DND-41 (cell line): ENCODE measurements around the gene WBP2NL.

Source experiments
- ATAC-seq: fragments of 200-7000 bp; cut with Tn5 transposase; 3 replicates; pipeline ENCODE4 v1.9.1; 2021; ENCODE audit warnings: low read depth; ENCODE audit not compliant: insufficient read depth
- DNase-seq: peaks from one replicate; pipeline ENCODE4 v3.0.0-alpha.2; 2020
- H2AFZ ChIP-seq: 2 replicates; pipeline ENCODE4 v1.6.0; 2012; ENCODE audit warnings: low read depth, low read length
- H3K27ac ChIP-seq: 2 replicates; pipeline ENCODE4 v1.5.1; 2012; ENCODE audit warnings: low read length, inconsistent platforms
- H3K27me3 ChIP-seq: fragments of 200-600 bp; sonication (generic); 2 replicates; pipeline ENCODE4 v1.6.0; 2012; ENCODE audit warnings: low read length, mild to moderate bottlenecking, inconsistent platforms; ENCODE audit not compliant: insufficient read depth, poor library complexity
- H3K36me3 ChIP-seq: 2 replicates; pipeline ENCODE4 v1.5.1; 2012; ENCODE audit warnings: low read length, inconsistent platforms; ENCODE audit not compliant: insufficient read depth
- H3K4me1 ChIP-seq: 2 replicates; pipeline ENCODE4 v1.5.1; 2012; ENCODE audit warnings: mild to moderate bottlenecking, low read length; ENCODE audit not compliant: insufficient read depth
- H3K4me2 ChIP-seq: 2 replicates; pipeline ENCODE4 v1.6.0; 2012; ENCODE audit warnings: mild to moderate bottlenecking, moderate library complexity, low read length, inconsistent platforms; ENCODE audit not compliant: insufficient read depth
- H3K4me3 ChIP-seq, 2 experiments: fragments of 200-600 bp in 1 of 2; shearing (Covaris generic) in 1 of 2; 2 replicates each; pipeline ENCODE4 v1.5.1; 2012 to 2016; ENCODE audit warnings: inconsistent platforms in 2 of 2, low read length in 2 of 2, mild to moderate bottlenecking in 2 of 2, low read depth in 1 of 2, moderate library complexity in 1 of 2
- H3K79me2 ChIP-seq: 2 replicates; pipeline ENCODE4 v1.6.0; 2012; ENCODE audit warnings: low read length, inconsistent platforms; ENCODE audit not compliant: insufficient read depth
- H3K9ac ChIP-seq: 2 replicates; pipeline ENCODE4 v1.6.0; 2012; ENCODE audit warnings: low read depth, mild to moderate bottlenecking, inconsistent platforms, low read length, moderate library complexity
- H3K9me3 ChIP-seq: 2 replicates; pipeline ENCODE4 v1.5.1; 2012; ENCODE audit warnings: low read length, moderate library complexity, mild to moderate bottlenecking, inconsistent platforms; ENCODE audit not compliant: insufficient read depth, severe bottlenecking
- H4K20me1 ChIP-seq: 2 replicates; pipeline ENCODE4 v1.6.0; 2012; ENCODE audit warnings: low read length; ENCODE audit not compliant: insufficient read depth
- EZH2 ChIP-seq: IDR thresholded peaks from 3 replicates; pipeline ENCODE4 v1.6.1; 2012; ENCODE audit warnings: borderline replicate concordance, low read depth, mild to moderate bottlenecking, moderate library complexity, low read length, inconsistent platforms; ENCODE audit not compliant: severe bottlenecking
- TF ChIP-seq, protein P1 (sequence below): IDR thresholded peaks from 2 replicates; pipeline ENCODE4 v1.5.1; 2012; ENCODE audit warnings: borderline replicate concordance, low read length, moderate library complexity, mild to moderate bottlenecking; ENCODE audit not compliant: poor library complexity, severe bottlenecking; ENCODE audit errors: extremely low read depth

Gene WBP2NL

DNA sequence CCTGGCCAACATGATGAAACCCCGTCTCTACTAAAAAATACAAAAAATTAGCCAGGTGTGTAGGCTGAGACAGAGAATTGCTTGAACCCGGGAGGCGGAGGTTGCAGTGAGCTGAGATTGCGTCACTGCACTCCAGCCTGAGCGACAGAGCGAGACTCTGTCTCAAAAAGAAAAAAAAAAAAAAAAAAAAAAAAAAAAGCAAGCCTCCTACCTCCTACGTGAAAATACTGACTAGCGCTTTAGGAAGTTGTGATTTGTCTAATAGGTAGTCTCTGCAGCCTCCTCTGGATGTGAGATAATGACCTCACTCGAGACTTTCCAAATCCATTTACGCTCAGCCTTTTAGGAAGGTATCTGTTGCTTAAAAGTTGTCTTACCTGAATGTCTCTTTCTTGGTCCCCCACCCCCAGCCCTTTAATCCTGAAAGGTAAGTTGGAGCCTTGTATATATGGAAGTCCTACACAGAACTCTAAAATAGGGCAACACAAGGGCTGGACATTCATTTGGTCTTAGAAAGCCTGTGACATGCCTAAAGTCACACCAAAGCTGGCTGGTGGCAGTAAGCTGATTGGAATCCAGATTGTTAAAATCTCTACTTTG is 23.8 kb upstream of the WBP2NL start:
- Histone ChIP-seq H3K36me3 (no peaks in the 10 kb centered on the region), H3K4me3 (no peak overlapping the region), H3K27ac (no peak overlapping the region), H3K4me2 (no peak overlapping the region), H2AFZ (no peak overlapping the region), H3K9me3 (no peaks in the 10 kb centered on the region), H3K9ac (no peak overlapping the region), H3K27me3 (peaks cover 39% of the 10 kb centered on the region), H3K79me2 (no peaks in the 10 kb centered on the region), H3K4me1 (peaks cover 13% of the 10 kb centered on the region), H4K20me1 (peaks cover 20% of the 10 kb centered on the region)
- TF ChIP-seq EZH2, result no peak
- TF ChIP-seq, protein P1, sequence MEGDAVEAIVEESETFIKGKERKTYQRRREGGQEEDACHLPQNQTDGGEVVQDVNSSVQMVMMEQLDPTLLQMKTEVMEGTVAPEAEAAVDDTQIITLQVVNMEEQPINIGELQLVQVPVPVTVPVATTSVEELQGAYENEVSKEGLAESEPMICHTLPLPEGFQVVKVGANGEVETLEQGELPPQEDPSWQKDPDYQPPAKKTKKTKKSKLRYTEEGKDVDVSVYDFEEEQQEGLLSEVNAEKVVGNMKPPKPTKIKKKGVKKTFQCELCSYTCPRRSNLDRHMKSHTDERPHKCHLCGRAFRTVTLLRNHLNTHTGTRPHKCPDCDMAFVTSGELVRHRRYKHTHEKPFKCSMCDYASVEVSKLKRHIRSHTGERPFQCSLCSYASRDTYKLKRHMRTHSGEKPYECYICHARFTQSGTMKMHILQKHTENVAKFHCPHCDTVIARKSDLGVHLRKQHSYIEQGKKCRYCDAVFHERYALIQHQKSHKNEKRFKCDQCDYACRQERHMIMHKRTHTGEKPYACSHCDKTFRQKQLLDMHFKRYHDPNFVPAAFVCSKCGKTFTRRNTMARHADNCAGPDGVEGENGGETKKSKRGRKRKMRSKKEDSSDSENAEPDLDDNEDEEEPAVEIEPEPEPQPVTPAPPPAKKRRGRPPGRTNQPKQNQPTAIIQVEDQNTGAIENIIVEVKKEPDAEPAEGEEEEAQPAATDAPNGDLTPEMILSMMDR, result no peak
- no peak for ATAC-seq
- DNase-seq, result no peak

DNA sequence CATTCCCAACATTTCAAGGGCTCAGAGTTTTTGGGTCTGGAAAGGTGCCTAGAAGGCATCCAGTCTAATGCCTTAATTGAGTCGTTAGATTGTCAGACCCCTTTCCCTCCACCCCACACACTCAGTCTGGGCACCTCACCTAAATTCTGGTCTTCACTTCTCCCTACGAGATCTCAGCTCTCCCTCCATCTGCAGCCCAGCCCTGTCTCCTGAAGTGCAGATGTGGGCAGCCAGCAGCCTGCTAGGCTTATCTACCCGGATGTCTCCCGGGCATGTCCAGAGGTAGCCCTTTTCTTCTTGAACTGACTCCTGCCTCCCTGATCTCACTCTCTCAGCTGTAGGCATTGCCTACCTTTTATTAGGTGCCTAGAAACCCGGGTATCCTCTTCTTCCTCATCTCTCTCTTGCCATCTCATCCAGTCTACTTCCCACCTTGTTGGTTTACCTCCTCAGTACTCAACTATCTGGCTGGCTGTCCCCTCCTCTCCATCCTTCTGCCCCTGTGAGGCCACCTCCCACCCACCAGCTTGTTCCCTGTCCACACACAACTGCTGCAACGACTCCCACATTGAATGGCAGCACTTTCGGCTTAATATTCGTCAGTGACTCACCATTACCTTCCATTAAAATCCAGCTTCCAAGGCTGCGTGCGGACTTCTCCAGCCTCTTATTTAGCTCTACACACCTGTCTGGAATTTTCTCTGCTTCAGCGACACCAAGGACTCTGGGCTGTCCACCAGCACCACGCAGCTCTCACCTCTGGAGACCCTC is 23.1 kb upstream of the WBP2NL start:
- no peak for ATAC-seq

DNA sequence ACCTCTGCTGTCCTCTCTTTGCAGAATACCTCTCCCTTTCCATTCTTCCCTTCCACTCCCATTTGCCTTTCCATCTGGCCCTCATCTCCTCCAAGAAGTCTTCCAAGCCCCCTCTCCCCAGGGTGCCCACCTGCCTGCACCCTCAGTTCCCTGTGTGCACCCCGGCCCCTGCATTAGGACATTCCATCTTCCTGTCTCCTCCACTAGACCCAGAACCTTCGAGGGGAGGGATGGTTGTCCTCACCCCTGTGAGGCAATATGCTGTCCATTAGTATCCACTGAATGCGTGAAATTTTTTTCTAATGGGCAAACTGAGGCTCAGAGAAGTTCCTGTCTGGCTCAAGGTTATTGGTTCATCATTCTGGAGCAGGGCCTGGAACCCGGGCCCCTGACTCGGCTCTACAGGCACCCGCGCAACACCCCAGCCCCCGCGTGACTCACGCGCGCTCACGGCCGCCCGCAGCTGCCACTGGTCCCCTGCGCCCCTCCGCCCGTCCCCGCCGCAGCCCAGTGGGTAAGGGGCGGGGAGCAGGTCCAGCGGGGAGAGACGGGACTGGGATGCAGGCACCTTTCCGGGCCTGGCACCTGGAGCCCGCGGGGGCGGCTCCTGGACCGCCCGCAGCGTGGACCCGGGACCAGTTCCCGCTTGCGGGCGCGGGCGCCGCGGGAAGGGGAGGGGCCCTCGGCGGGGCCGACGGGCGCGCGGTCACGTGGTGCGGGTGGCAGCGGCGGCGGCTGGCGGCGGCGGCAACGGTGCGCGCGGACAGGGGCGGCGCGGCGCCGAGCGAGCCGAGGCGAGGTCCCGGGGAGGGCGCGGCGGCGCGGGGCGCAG is 22.3 kb upstream of the WBP2NL start:
- Histone ChIP-seq H3K27me3 (peaks cover 39% of the 10 kb centered on the region), H3K79me2 (no peaks in the 10 kb centered on the region), H3K36me3 (no peaks in the 10 kb centered on the region), H3K27ac (no peak overlapping the region), H3K9me3 (no peaks in the 10 kb centered on the region), H4K20me1 (peaks cover 20% of the 10 kb centered on the region), H3K4me3 (peak overlapping the region; percentile 14 to 55; a peak in 3 of 4 replicates), H3K9ac (peak overlapping the region; percentile 38; the same call in 1 of the 2 replicates), H3K4me2 (peak overlapping the region; percentile 65), H3K4me1 (peaks cover 13% of the 10 kb centered on the region), H2AFZ (peak overlapping the region; percentile 57)
- ATAC-seq (peak; percentile 64), DNase-seq (peak; percentile 49)
- TF ChIP-seq, protein P1, result no peak
- TF ChIP-seq EZH2, result peak; percentile 90

More for the DNA sequence above, 23.1 kb upstream of the WBP2NL start:
- peak; percentile 51 for TF ChIP-seq EZH2
- TF ChIP-seq, protein P1, result no peak
- DNase-seq, result no peak
- H3K4me1 ChIP-seq, result peaks cover 13% of the 10 kb centered on the region
- peaks cover 20% of the 10 kb centered on the region for H4K20me1 ChIP-seq
- H3K79me2 ChIP-seq, result no peaks in the 10 kb centered on the region
- no peak overlapping the region for H2AFZ ChIP-seq
- no peak overlapping the region for H3K4me2 ChIP-seq
- no peak overlapping the region for H3K4me3 ChIP-seq
- H3K9ac ChIP-seq, result no peak overlapping the region
- no peaks in the 10 kb centered on the region for H3K9me3 ChIP-seq
- no peaks in the 10 kb centered on the region for H3K36me3 ChIP-seq
- H3K27ac ChIP-seq, result no peak overlapping the region
- H3K27me3 ChIP-seq, result peaks cover 39% of the 10 kb centered on the region
